A549 (cell line): Measurements from ENCODE around the gene MEP1B. TPM values are rescaled to one million over a fixed set of nuclear protein-coding genes. Genes with fewer than 3 reads are reported as not detected.

Experiments
- ATAC-seq, 2 experiments: fragments of 200-7000 bp in 1 of 2; fragments of >200 bp in 1 of 2; cut with Nextera tagmentation in 1 of 2; cut with Tn5 transposase in 1 of 2; 3 replicates each; pipeline versions ENCODE4 v1.8.0 to v1.9.1; 2018 to 2020; ENCODE audit warnings: mild to moderate bottlenecking in 1 of 2, moderate library complexity in 1 of 2
- CTCF ChIA-PET: fragments of 300-600 bp; sonication (Branson Sonifier 250); formaldehyde crosslinking; extraction: SDS; loops from one replicate; lab custom pipeline; 2021; ENCODE audit warnings: antibody characterized with exemption, inconsistent platforms; lab: Yijun Ruan, JAX
- POLR2A ChIA-PET: fragments of 350-600 bp; formaldehyde crosslinking; extraction: SDS; loops from one replicate; lab custom pipeline; 2021; ENCODE audit warnings: antibody characterized with exemption, inconsistent platforms; lab: Yijun Ruan, JAX
- DNase-seq, 2 experiments: peaks; one replicate each; pipeline versions ENCODE4 v3.0.0 to v3.0.0-alpha.2; 2011 to 2016; ENCODE audit warnings: low read depth in 1 of 2, low spot score in 1 of 2
- FAIRE-seq: peaks from 2 replicates; lab custom pipeline; 2011; peaks lifted over from hg19 to GRCh38; lab: Jason Lieb, UNC
- H3K27ac ChIP-seq, 2 experiments: fragments of >200 bp; sonication (Bioruptor Twin); formaldehyde crosslinking; 3 replicates each; pipeline ENCODE4 v1.5.1; 2016 to 2017
- H3K4me1 ChIP-seq: fragments of >200 bp; sonication (Bioruptor Twin); formaldehyde crosslinking; 3 replicates; pipeline ENCODE4 v1.6.1; 2016
- H3K4me2 ChIP-seq: fragments of >200 bp; sonication (Bioruptor Twin); formaldehyde crosslinking; 3 replicates; pipeline ENCODE4 v1.6.1; 2016
- H3K4me3 ChIP-seq: fragments of >200 bp; sonication (Bioruptor Twin); formaldehyde crosslinking; 3 replicates; pipeline ENCODE4 v1.5.1; 2016
- H3K9me3 ChIP-seq: fragments of >200 bp; sonication (Bioruptor Twin); formaldehyde crosslinking; 3 replicates; pipeline ENCODE4 v1.6.1; 2016
- BHLHE40 ChIP-seq: IDR thresholded peaks from 2 replicates; pipeline ENCODE4 v1.6.1; 2012; ENCODE audit warnings: low read depth, low read length, inconsistent platforms
- CHD2 ChIP-seq: fragments of 150-350 bp; IDR thresholded peaks from 2 replicates; pipeline ENCODE4 v1.6.1; 2014; ENCODE audit warnings: low read length; ENCODE audit not compliant: partially characterized antibody
- EHF ChIP-seq: fragments of 250-450 bp; sonication (Bioruptor Pico); IDR thresholded peaks from 2 replicates; pipeline ENCODE4 v1.5.0; 2020; ENCODE audit warnings: mild to moderate bottlenecking
- EP300 ChIP-seq, 2 experiments: fragments of >200 bp; sonication (Bioruptor Twin); formaldehyde crosslinking; IDR thresholded peaks; 2 replicates in 1 of 2; 3 replicates in 1 of 2; pipeline ENCODE4 v1.6.1; 2016 to 2017
- ESRRA ChIP-seq: fragments of 150-350 bp; IDR thresholded peaks from 2 replicates; pipeline ENCODE4 v1.6.1; 2014; ENCODE audit warnings: mild to moderate bottlenecking, low read length, borderline replicate concordance
- FOSL2 ChIP-seq, 2 experiments: fragments of 450-650 bp in 1 of 2; fragments of >200 bp in 1 of 2; sonication (Bioruptor Twin) in 1 of 2; formaldehyde crosslinking; IDR thresholded peaks; 2 replicates each; pipeline versions ENCODE4 v1.5.0 to v1.6.1; 2016 to 2020; ENCODE audit warnings: mild to moderate bottlenecking in 1 of 2, moderate library complexity in 1 of 2
- HDAC2 ChIP-seq: fragments of 200-600 bp; sonication (generic); IDR thresholded peaks from 2 replicates; pipeline ENCODE4 v1.6.1; 2016
- HES2 ChIP-seq: fragments of >200 bp; sonication (Bioruptor Twin); formaldehyde crosslinking; IDR thresholded peaks from 2 replicates; pipeline ENCODE4 v1.6.1; 2016
- HEYL ChIP-seq: fragments of 250-450 bp; sonication (Bioruptor Pico); IDR thresholded peaks from 2 replicates; pipeline ENCODE4 v1.8.0; 2021; ENCODE audit warnings: mild to moderate bottlenecking, moderate library complexity
- JUN ChIP-seq, 2 experiments: fragments of >200 bp; sonication (Bioruptor Twin); formaldehyde crosslinking; IDR thresholded peaks; 2 replicates in 1 of 2; 3 replicates in 1 of 2; pipeline ENCODE4 v1.6.1; 2016 to 2017
- JUNB ChIP-seq: fragments of >200 bp; sonication (Bioruptor Twin); formaldehyde crosslinking; IDR thresholded peaks from 2 replicates; pipeline ENCODE4 v1.6.1; 2016
- NFE2L2 ChIP-seq: fragments of 150-350 bp; conservative IDR thresholded peaks from 2 replicates; pipeline ENCODE4 v1.6.1; 2014; ENCODE audit warnings: low read length
- PBX3 ChIP-seq: IDR thresholded peaks from 2 replicates; pipeline ENCODE4 v1.6.1; 2012
- RFX5 ChIP-seq: fragments of 450-650 bp; IDR thresholded peaks from 2 replicates; pipeline ENCODE4 v1.7.1; 2014; ENCODE audit warnings: antibody characterized with exemption, mild to moderate bottlenecking, moderate library complexity
- RNF2 ChIP-seq: fragments of 200-600 bp; sonication (generic); IDR thresholded peaks from 2 replicates; pipeline ENCODE4 v1.6.1; 2016; ENCODE audit warnings: low read depth, mild to moderate bottlenecking, antibody characterized with exemption, moderate library complexity, borderline replicate concordance
- SMC3 ChIP-seq: fragments of >200 bp; sonication (Bioruptor Twin); formaldehyde crosslinking; IDR thresholded peaks from 3 replicates; pipeline ENCODE4 v1.6.1; 2018; ENCODE audit warnings: inconsistent platforms
- TFCP2L1 ChIP-seq: fragments of 250-450 bp; sonication (Bioruptor Pico); IDR thresholded peaks from 2 replicates; pipeline ENCODE4 v1.5.0; 2021; ENCODE audit warnings: mild to moderate bottlenecking
- whole genome bisulfite sequencing: methylation state at CpG from one replicate; pipeline ENCODE4 v1.1.6; 2017; ENCODE audit errors: missing lambda C conversion rate; 5-methylcytosine and 5-hydroxymethylcytosine counted together
- polyA plus RNA-seq, 4 experiments: library from polyadenylated mRNA; depleted of rRNA in 3 of 4; stranded (reverse); fragments of >200 nt; fragmentation: RNase III in 1 of 4; extraction: RNeasy Plus Mini Kit Qiagen cat#74134 plus additional on column Dnase treatment in 1 of 4; gene quantifications; 2 replicates in 3 of 4; 3 replicates in 1 of 4; pipeline ENCODE4 v1.2.3, GENCODE V29; 2011 to 2017
- TF ChIP-seq, protein P1 (sequence below): fragments of >200 bp; sonication (Bioruptor Twin); formaldehyde crosslinking; IDR thresholded peaks from 3 replicates; pipeline ENCODE4 v1.5.1; 2016
- TF ChIP-seq, protein P2 (sequence below): IDR thresholded peaks from 2 replicates; pipeline ENCODE4 v1.6.1; 2012
- TF ChIP-seq, protein P3 (sequence below): fragments of 200-600 bp; sonication (generic); IDR thresholded peaks from 2 replicates; pipeline ENCODE4 v1.6.1; 2016; ENCODE audit warnings: antibody characterized with exemption, mild to moderate bottlenecking, moderate library complexity

Gene MEP1B
- polyA plus RNA-seq, 2 of the 4 experiments (the other 2 are of a cell fraction): 0.04 TPM; not detected in 1

DNA sequence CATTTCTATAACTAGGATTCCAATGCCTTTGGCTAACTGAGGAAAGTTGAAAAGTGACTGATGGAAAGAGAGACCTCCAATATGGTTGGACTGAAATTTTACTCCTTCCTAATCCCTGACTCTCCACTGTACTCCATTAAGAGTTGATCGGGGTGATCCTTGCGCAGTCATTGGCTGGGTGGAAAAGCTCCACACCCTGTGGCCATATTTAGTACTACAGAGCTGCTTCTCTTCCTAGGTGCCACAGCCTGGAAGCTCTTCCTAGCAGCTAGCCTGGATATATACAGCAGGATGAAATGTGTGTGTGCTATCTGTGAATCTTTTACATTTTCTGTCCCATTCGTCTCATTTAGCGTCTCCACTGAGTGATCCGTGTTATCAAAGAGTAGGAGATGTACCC, 71.2 kb downstream of the MEP1B start:
- CTCF ChIA-PET: interaction anchor here (3.7 kb wide), 1 partner anchor 11 kb away, joined by 18 read pairs; no protein-coding TSS in a partner anchor
- WGBS: 84% methylated on average over 5 of the region's 5 CpGs
- ATAC-seq (peak; percentile 59 to 79; a peak in 4 of 6 replicates), DNase-seq (no peak), FAIRE-seq (no peak)
- no peaks in the 10 kb centered on the region for H3K9me3 ChIP-seq
- POLR2A ChIA-PET: no interaction called here
- H3K4me2 ChIP-seq: no peak overlapping the region
- no peak overlapping the region for H3K4me3 ChIP-seq
- H3K4me1 ChIP-seq: no peaks in the 10 kb centered on the region
- no peak overlapping the region for H3K27ac ChIP-seq
- no peak for TF ChIP-seq EHF
- no peak for TF ChIP-seq FOSL2 (IDR thresholded peaks at IDR 0.05)
- TF ChIP-seq FOSL2 (CRISPR knock-in tag; IDR thresholded peaks at IDR 0.05): no peak
- no peak for TF ChIP-seq BHLHE40
- no peak for TF ChIP-seq CHD2
- TF ChIP-seq TFCP2L1 (CRISPR knock-in tag): no peak
- TF ChIP-seq RNF2: no peak
- TF ChIP-seq HEYL (CRISPR knock-in tag): no peak
- TF ChIP-seq, protein P1, sequence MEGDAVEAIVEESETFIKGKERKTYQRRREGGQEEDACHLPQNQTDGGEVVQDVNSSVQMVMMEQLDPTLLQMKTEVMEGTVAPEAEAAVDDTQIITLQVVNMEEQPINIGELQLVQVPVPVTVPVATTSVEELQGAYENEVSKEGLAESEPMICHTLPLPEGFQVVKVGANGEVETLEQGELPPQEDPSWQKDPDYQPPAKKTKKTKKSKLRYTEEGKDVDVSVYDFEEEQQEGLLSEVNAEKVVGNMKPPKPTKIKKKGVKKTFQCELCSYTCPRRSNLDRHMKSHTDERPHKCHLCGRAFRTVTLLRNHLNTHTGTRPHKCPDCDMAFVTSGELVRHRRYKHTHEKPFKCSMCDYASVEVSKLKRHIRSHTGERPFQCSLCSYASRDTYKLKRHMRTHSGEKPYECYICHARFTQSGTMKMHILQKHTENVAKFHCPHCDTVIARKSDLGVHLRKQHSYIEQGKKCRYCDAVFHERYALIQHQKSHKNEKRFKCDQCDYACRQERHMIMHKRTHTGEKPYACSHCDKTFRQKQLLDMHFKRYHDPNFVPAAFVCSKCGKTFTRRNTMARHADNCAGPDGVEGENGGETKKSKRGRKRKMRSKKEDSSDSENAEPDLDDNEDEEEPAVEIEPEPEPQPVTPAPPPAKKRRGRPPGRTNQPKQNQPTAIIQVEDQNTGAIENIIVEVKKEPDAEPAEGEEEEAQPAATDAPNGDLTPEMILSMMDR: no peak
- TF ChIP-seq SMC3: no peak
- no peak for TF ChIP-seq JUNB

DNA sequence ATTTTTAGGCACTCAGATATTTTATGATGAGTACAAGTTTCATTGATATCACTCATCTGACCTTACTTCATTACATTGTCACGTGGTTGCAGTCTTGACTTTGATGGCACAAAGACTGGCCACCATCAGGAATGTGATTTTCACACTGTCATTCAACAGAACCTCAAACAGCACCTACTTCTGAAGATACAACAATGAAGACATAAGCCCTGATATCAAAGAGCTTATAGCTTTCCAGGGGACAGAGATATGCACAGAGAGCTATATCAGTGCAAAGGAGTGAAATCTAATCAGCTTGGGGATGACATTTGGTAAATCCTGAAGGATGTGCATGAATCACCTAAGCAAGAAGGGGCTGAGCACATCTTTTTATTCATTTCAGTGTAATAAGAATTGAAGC, 72.3 kb downstream of the MEP1B start:
- ATAC-seq: no peak
- H3K27ac ChIP-seq: no peak overlapping the region
- CTCF ChIA-PET: interaction anchor here (3.7 kb wide), 1 partner anchor 10 kb away, joined by 18 read pairs; no protein-coding TSS in a partner anchor
- WGBS: 0% methylated on average over 1 of the region's 1 CpG
- H3K4me3 ChIP-seq: no peak overlapping the region
- H3K4me1 ChIP-seq: no peaks in the 10 kb centered on the region
- no peaks in the 10 kb centered on the region for H3K9me3 ChIP-seq
- no peak overlapping the region for H3K4me2 ChIP-seq
- TF ChIP-seq PBX3 (no peak), NFE2L2 (no peak)
- TF ChIP-seq, protein P2, sequence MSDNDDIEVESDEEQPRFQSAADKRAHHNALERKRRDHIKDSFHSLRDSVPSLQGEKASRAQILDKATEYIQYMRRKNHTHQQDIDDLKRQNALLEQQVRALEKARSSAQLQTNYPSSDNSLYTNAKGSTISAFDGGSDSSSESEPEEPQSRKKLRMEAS: no peak
- TF ChIP-seq, protein P3, sequence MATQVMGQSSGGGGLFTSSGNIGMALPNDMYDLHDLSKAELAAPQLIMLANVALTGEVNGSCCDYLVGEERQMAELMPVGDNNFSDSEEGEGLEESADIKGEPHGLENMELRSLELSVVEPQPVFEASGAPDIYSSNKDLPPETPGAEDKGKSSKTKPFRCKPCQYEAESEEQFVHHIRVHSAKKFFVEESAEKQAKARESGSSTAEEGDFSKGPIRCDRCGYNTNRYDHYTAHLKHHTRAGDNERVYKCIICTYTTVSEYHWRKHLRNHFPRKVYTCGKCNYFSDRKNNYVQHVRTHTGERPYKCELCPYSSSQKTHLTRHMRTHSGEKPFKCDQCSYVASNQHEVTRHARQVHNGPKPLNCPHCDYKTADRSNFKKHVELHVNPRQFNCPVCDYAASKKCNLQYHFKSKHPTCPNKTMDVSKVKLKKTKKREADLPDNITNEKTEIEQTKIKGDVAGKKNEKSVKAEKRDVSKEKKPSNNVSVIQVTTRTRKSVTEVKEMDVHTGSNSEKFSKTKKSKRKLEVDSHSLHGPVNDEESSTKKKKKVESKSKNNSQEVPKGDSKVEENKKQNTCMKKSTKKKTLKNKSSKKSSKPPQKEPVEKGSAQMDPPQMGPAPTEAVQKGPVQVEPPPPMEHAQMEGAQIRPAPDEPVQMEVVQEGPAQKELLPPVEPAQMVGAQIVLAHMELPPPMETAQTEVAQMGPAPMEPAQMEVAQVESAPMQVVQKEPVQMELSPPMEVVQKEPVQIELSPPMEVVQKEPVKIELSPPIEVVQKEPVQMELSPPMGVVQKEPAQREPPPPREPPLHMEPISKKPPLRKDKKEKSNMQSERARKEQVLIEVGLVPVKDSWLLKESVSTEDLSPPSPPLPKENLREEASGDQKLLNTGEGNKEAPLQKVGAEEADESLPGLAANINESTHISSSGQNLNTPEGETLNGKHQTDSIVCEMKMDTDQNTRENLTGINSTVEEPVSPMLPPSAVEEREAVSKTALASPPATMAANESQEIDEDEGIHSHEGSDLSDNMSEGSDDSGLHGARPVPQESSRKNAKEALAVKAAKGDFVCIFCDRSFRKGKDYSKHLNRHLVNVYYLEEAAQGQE: no peak
- TF ChIP-seq, all 56 proteins: peak for 0
- DNase-seq (no peak), FAIRE-seq (no peak)
- POLR2A ChIA-PET: no interaction called here

DNA sequence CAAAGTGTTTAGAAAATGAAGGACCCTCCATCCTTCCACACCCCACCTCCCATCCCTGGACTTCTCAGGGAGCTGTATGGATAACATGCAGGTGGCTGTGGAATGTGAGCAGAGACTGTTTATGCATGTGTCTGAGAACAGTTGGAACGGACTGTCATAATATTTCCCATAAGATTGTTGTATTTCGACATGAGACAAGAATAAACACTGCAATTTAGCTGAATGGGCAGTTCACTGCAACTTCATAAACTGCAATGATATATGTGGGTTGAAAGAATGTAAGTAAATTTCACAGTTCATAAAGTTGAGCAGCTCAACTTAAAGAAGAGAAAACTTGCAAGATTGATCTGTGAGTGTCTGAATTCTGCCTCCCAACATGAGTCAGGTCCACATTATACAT, 74.6 kb downstream of the MEP1B start:
- no peak for FAIRE-seq
- Histone ChIP-seq H3K4me3 (no peak overlapping the region), H3K4me1 (no peaks in the 10 kb centered on the region), H3K4me2 (no peak overlapping the region), H3K9me3 (no peaks in the 10 kb centered on the region), H3K27ac (no peak overlapping the region)
- DNase-seq: no peak
- no peak for TF ChIP-seq NFE2L2
- no peak for TF ChIP-seq ESRRA
- TF ChIP-seq, protein P3: no peak
- no peak for TF ChIP-seq HES2
- TF ChIP-seq EP300 (IDR thresholded peaks at IDR 0.05): no peak
- TF ChIP-seq JUN (IDR thresholded peaks at IDR 0.05): no peak
- no peak for TF ChIP-seq RFX5
- no peak for TF ChIP-seq HDAC2
- TF ChIP-seq BHLHE40: no peak
- POLR2A ChIA-PET: no interaction called here
- ATAC-seq: no peak
- CTCF ChIA-PET: no interaction called here
- 68% methylated on average over 2 of the region's 2 CpGs for WGBS
